Measurements from ENCODE around the gene RIMBP2.

RIMBP2 gene

DNA sequence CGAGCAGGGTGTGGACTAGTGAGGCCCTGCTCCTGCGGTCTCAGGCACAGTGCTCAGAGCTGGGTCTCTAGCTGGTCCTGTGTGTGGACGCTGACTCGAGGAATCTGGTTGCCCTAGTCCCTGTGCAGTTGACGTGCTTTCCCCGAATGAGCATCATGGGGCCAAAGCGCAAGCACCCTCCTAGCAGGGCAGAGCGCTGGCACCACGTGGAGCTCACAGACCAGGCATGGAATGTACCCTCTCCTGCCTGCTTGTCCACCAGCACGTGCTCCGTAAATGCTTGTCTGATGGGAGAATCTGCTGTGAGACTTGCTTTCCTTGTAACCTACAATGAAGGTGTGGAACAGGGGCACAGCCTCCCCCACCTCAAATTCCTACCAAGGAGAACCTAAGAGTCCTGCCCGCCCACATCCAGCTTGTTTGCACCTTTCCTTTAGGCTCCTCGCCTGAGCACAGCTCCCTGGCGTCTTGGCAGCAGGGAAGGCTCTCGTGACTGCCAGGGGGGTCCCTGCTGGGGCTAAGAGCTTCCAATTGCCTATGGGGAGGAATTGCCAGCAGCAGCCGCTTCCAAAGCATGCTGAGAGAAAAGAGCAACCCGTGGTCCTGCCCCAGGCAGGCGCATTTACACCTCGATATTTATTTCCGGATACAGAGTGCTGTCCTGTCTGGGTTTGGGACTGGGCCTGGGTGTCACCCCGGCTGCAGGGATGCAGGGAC, 253.4 kb downstream of the RIMBP2 start:
- no peak overlapping the region for H3K27ac ChIP-seq (ENCODE audit: insufficient read depth in 1 of 2, low read depth in 1 of 2, low read length in 2 of 2, poor library complexity in 1 of 2, severe bottlenecking in 2 of 2)
- ChIA-PET CTCF (interaction anchor here (1.7 kb wide), 1 partner anchor 285 kb away, joined by 5 read pairs; no protein-coding TSS in a partner anchor), POLR2A (no interaction called here)
- H3K27me3 ChIP-seq (replicated peaks in 2 of 5; ENCODE audit: control insufficient read depth in 4 of 5, insufficient read depth in 5 of 5, low read length in 4 of 5) = no peaks in the 10 kb centered on the region
- no peak overlapping the region for H3K4me3 ChIP-seq (ENCODE audit: control insufficient read depth in 1 of 7, extremely low read depth in 1 of 7, insufficient read depth in 4 of 7, low read depth in 2 of 7, low read length in 6 of 7)
- no peaks in the 10 kb centered on the region for H3K36me3 ChIP-seq (ENCODE audit: control insufficient read depth in 4 of 4, insufficient read depth in 4 of 4, low read length in 3 of 4)
- DNase-seq = no peak
- peaks cover 0 to 10% (median 4%) of the 10 kb centered on the region in 5 experiments for H3K9me3 ChIP-seq (ENCODE audit: control extremely low read depth in 1 of 5, control insufficient read depth in 4 of 5, insufficient read depth in 2 of 5, low read depth in 1 of 5, low read length in 4 of 5)
- WGBS (ENCODE audit: insufficient coverage) = 86% methylated on average over 20 of the region's 21 CpGs
- no peaks in the 10 kb centered on the region for H3K4me1 ChIP-seq (ENCODE audit: control extremely low read depth in 1 of 4, control insufficient read depth in 4 of 4, insufficient read depth in 4 of 4, low read length in 3 of 4)

DNA sequence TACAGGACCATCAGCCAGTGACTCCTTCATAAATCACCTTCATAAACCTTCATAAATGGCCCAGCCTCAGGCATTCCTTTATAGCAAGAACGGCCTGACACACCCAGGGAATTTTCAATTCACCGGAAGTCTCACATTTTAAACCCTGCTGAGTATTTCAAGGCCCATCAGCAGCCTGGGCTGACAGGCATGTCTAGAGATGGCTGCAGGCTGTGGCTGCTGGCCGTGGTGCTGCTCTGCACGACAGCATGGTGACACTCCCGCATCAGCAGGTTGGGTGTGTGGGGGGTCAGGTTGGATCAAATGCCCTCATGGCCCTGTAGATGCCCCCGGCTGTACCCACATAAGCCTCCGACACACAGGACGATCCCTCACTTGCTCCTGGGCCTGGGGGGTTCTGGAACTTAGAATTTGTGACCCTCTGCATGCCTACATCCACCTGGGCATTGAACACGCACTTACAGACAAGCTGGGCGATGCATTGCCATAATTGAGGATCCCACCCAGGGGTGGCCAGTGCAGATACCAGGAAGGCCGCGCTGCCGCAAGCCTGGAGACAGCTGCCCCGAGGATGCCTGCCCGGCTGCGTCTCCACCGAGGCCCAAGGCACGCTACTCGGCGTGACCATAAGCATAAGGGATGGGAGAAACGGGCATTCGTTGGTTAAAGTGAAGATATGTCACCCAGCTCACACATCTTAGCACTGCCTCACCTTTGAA, 254.1 kb downstream of the RIMBP2 start:
- ChIA-PET CTCF (interaction anchor here (1.2 to 1.7 kb wide), 3 partner anchors 285 to 286 kb away, joined by 3 to 5 read pairs (median 4); no protein-coding TSS in a partner anchor), POLR2A (no interaction called here)
- Histone ChIP-seq H3K4me3 (ENCODE audit: control insufficient read depth in 1 of 7, extremely low read depth in 1 of 7, insufficient read depth in 4 of 7, low read depth in 2 of 7, low read length in 6 of 7) (no peak overlapping the region), H3K36me3 (ENCODE audit: control insufficient read depth in 4 of 4, insufficient read depth in 4 of 4, low read length in 3 of 4) (no peaks in the 10 kb centered on the region), H3K27me3 (replicated peaks in 2 of 5; ENCODE audit: control insufficient read depth in 4 of 5, insufficient read depth in 5 of 5, low read length in 4 of 5) (peaks cover 0 to 3% (median 0%) of the 10 kb centered on the region in 5 experiments), H3K27ac (ENCODE audit: insufficient read depth in 1 of 2, low read depth in 1 of 2, low read length in 2 of 2, poor library complexity in 1 of 2, severe bottlenecking in 2 of 2) (no peak overlapping the region), H3K9me3 (ENCODE audit: control extremely low read depth in 1 of 5, control insufficient read depth in 4 of 5, insufficient read depth in 2 of 5, low read depth in 1 of 5, low read length in 4 of 5) (peaks cover 0 to 3% (median 2%) of the 10 kb centered on the region in 5 experiments), H3K4me1 (ENCODE audit: control extremely low read depth in 1 of 4, control insufficient read depth in 4 of 4, insufficient read depth in 4 of 4, low read length in 3 of 4) (peaks cover 0 to 2% (median 0%) of the 10 kb centered on the region in 4 experiments)
- no peak for DNase-seq
- 90% methylated on average over 21 of the region's 22 CpGs for WGBS (ENCODE audit: insufficient coverage)

DNA sequence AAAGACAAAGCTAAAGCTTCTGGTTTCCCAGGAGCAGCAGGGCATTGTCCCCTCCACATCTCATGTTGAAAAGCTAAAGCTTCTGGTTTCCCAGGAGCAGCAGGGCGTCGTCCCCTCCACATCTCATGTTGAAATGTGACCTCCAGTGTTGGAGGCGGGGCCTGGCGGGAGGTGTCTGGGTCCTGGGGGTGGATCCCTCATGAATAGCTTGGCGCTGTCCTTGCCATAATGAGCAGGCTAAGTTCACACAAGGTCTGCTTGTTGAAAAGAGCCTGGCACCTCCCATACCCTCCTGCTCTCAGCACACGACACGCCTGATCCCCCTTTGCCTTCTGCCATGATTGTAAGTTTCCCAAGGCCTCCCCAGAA, 254.7 kb downstream of the RIMBP2 start:
- Histone ChIP-seq H3K9me3 (ENCODE audit: control extremely low read depth in 1 of 5, control insufficient read depth in 4 of 5, insufficient read depth in 2 of 5, low read depth in 1 of 5, low read length in 4 of 5) (peaks cover 0 to under 1% (median 0%) of the 10 kb centered on the region in 5 experiments), H3K27ac (ENCODE audit: insufficient read depth in 1 of 2, low read depth in 1 of 2, low read length in 2 of 2, poor library complexity in 1 of 2, severe bottlenecking in 2 of 2) (no peak overlapping the region), H3K36me3 (ENCODE audit: control insufficient read depth in 4 of 4, insufficient read depth in 4 of 4, low read length in 3 of 4) (no peaks in the 10 kb centered on the region), H3K4me3 (ENCODE audit: control insufficient read depth in 1 of 7, extremely low read depth in 1 of 7, insufficient read depth in 4 of 7, low read depth in 2 of 7, low read length in 6 of 7) (no peak overlapping the region), H3K27me3 (replicated peaks in 2 of 5; ENCODE audit: control insufficient read depth in 4 of 5, insufficient read depth in 5 of 5, low read length in 4 of 5) (peaks cover 0 to 4% (median 0%) of the 10 kb centered on the region in 5 experiments), H3K4me1 (ENCODE audit: control extremely low read depth in 1 of 4, control insufficient read depth in 4 of 4, insufficient read depth in 4 of 4, low read length in 3 of 4) (peaks cover 0 to 5% (median 0%) of the 10 kb centered on the region in 4 experiments)
- no peak for DNase-seq
- POLR2A ChIA-PET = no interaction called here
- WGBS (ENCODE audit: insufficient coverage) = 96% methylated on average over 7 of the region's 7 CpGs
- CTCF ChIA-PET = interaction anchor here (1.2 to 1.6 kb wide), 2 partner anchors 286 to 287 kb away, joined by 3 to 4 read pairs; no protein-coding TSS in a partner anchor

DNA sequence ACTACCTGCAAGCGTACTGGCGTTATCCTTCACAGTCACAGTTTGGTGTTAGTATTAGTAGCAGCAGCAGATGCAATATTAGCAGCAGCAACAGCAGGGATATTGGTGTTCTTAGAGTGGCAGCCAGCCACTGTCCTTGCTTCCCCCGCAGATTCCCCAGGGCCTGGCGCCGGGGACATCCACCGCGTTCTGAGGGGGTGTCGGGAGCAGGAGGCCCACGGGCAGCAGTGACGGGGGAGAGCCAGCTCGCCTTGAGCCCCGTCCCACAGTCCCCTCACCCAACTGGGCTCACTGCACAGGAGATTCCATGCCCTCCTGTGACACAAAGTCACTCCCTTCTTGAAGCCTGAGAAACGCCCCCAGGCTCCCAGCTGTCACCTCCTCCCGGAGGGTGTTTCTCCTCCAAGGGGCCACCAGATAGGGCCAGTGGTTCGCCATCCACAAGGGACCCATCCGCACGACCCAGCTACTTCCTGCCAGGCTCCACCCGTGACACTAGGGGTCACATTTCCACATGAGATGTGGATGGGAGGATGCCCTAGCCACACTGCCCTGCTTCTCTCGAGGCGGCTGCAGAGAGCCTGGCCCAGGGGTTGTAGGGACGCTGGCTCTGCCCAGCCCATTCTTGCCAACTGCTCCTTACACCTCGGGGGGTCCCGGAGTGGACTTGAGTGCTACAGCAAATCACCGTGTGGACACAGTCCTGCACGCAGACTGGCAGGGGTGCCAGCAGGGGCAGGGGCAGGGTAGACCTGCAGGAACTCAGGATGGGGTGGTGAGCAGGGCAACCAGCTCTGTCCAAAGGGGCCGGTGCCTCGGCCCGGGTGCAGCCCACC, 255.3 kb downstream of the RIMBP2 start:
- Histone ChIP-seq H3K4me3 (ENCODE audit: control insufficient read depth in 1 of 7, extremely low read depth in 1 of 7, insufficient read depth in 4 of 7, low read depth in 2 of 7, low read length in 6 of 7) (no peak overlapping the region), H3K9me3 (ENCODE audit: control extremely low read depth in 1 of 5, control insufficient read depth in 4 of 5, insufficient read depth in 2 of 5, low read depth in 1 of 5, low read length in 4 of 5) (no peaks in the 10 kb centered on the region), H3K4me1 (ENCODE audit: control extremely low read depth in 1 of 4, control insufficient read depth in 4 of 4, insufficient read depth in 4 of 4, low read length in 3 of 4) (peaks cover 0 to 5% (median 0%) of the 10 kb centered on the region in 4 experiments), H3K27ac (ENCODE audit: insufficient read depth in 1 of 2, low read depth in 1 of 2, low read length in 2 of 2, poor library complexity in 1 of 2, severe bottlenecking in 2 of 2) (no peak overlapping the region), H3K36me3 (ENCODE audit: control insufficient read depth in 4 of 4, insufficient read depth in 4 of 4, low read length in 3 of 4) (no peaks in the 10 kb centered on the region), H3K27me3 (replicated peaks in 2 of 5; ENCODE audit: control insufficient read depth in 4 of 5, insufficient read depth in 5 of 5, low read length in 4 of 5) (peaks cover 0 to 4% (median 0%) of the 10 kb centered on the region in 5 experiments)
- POLR2A ChIA-PET = no interaction called here
- CTCF ChIA-PET = interaction anchor here (1.2 to 1.6 kb wide), 2 partner anchors 286 to 287 kb away, joined by 3 to 4 read pairs; no protein-coding TSS in a partner anchor
- peak in 2 of 3 donors; percentile 3 to 6 for DNase-seq
- 89% methylated on average over 24 of the region's 28 CpGs for WGBS (ENCODE audit: insufficient coverage)

DNA sequence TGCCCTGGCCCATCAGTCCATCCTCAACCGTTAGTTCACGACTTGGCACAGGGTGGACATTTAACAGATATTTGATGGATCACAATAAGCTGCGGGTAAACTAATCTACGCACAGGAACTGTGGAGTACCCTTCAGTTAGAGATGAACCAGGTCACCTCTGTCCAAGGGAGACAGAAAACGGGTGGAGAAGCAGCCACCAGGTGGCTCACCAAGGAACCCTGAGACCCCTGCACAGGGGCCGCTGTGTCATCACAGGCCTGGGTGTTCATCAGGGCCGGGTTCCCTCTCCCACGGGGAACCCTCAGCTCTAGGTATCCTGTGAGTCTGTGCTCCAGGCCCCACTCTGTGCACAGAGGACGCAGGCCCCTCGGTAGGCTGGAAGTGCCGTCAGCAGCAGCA, 256.2 kb downstream of the RIMBP2 start:
- no peak overlapping the region for H3K4me3 ChIP-seq (ENCODE audit: control insufficient read depth in 1 of 7, extremely low read depth in 1 of 7, insufficient read depth in 4 of 7, low read depth in 2 of 7, low read length in 6 of 7)

DNA sequence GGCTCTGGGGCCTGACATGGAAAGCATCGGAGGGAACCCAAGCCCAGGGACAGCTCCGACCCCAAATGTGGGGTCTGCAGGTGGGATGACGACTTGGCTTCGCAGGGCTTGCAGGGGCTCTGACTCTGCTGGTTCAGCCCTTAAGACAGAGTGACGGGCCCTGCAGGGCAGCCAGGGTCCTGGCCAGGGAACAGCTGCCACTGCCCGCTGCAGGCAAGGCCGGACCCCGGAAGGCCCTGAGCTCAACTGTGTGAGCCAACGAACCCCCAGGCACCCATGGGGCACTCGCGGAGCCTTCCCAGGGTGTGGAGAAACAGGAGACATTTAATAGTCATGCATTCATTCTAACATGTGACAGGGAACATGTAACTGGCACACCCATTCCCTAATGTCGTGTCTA, 257.8 kb downstream of the RIMBP2 start:
- WGBS (ENCODE audit: insufficient coverage) = 86% methylated on average over 11 of the region's 12 CpGs
- no peak for DNase-seq
- Histone ChIP-seq H3K27ac (ENCODE audit: insufficient read depth in 1 of 2, low read depth in 1 of 2, low read length in 2 of 2, poor library complexity in 1 of 2, severe bottlenecking in 2 of 2) (no peak overlapping the region), H3K9me3 (ENCODE audit: control extremely low read depth in 1 of 5, control insufficient read depth in 4 of 5, insufficient read depth in 2 of 5, low read depth in 1 of 5, low read length in 4 of 5) (no peaks in the 10 kb centered on the region), H3K4me3 (ENCODE audit: control insufficient read depth in 1 of 7, extremely low read depth in 1 of 7, insufficient read depth in 4 of 7, low read depth in 2 of 7, low read length in 6 of 7) (no peak overlapping the region), H3K4me1 (ENCODE audit: control extremely low read depth in 1 of 4, control insufficient read depth in 4 of 4, insufficient read depth in 4 of 4, low read length in 3 of 4) (peaks cover 0 to 5% (median 0%) of the 10 kb centered on the region in 4 experiments), H3K27me3 (replicated peaks in 2 of 5; ENCODE audit: control insufficient read depth in 4 of 5, insufficient read depth in 5 of 5, low read length in 4 of 5) (peaks cover 0 to 4% (median 0%) of the 10 kb centered on the region in 5 experiments), H3K36me3 (ENCODE audit: control insufficient read depth in 4 of 4, insufficient read depth in 4 of 4, low read length in 3 of 4) (no peaks in the 10 kb centered on the region)
- CTCF ChIA-PET = no interaction called here
- POLR2A ChIA-PET = no interaction called here

More for the DNA sequence above, 256.2 kb downstream of the RIMBP2 start:
- Histone ChIP-seq H3K27ac (ENCODE audit: insufficient read depth in 1 of 2, low read depth in 1 of 2, low read length in 2 of 2, poor library complexity in 1 of 2, severe bottlenecking in 2 of 2) (no peak overlapping the region), H3K9me3 (ENCODE audit: control extremely low read depth in 1 of 5, control insufficient read depth in 4 of 5, insufficient read depth in 2 of 5, low read depth in 1 of 5, low read length in 4 of 5) (no peaks in the 10 kb centered on the region), H3K4me1 (ENCODE audit: control extremely low read depth in 1 of 4, control insufficient read depth in 4 of 4, insufficient read depth in 4 of 4, low read length in 3 of 4) (peaks cover 0 to 5% (median 0%) of the 10 kb centered on the region in 4 experiments), H3K27me3 (replicated peaks in 2 of 5; ENCODE audit: control insufficient read depth in 4 of 5, insufficient read depth in 5 of 5, low read length in 4 of 5) (peaks cover 0 to 4% (median 0%) of the 10 kb centered on the region in 5 experiments), H3K36me3 (ENCODE audit: control insufficient read depth in 4 of 4, insufficient read depth in 4 of 4, low read length in 3 of 4) (no peaks in the 10 kb centered on the region)
- POLR2A ChIA-PET = no interaction called here
- CTCF ChIA-PET = interaction anchor here (0.9 kb wide), 1 partner anchor 289 kb away, joined by 3 read pairs; no protein-coding TSS in a partner anchor
- DNase-seq = peak in 1 of 3 donors; percentile 5
- 86% methylated on average over 11 of the region's 11 CpGs for whole genome bisulfite sequencing (ENCODE audit: insufficient coverage)
